ENCODE measurements around the gene HSPA12A.

The HSPA12A gene

DNA sequence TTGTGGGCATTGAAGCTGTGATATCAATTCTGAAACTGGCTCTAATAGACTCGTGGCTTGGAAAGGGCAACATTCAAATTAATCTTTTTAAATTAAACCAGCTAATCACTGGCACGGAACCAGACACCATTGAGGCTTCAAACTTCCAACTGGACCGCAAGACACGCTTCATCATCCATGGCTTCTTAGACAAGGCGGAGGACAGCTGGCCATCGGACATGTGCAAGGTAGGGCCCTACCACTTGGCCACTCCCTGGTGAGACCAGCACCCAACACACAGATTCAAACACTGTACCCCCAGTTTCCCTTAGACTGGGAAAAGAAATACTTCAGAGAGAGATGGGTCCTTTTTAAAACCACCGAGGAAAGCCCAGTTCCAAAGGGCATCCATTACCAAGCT lies 116.5 kb downstream of the HSPA12A start:
- DNase-seq: no peak

DNA sequence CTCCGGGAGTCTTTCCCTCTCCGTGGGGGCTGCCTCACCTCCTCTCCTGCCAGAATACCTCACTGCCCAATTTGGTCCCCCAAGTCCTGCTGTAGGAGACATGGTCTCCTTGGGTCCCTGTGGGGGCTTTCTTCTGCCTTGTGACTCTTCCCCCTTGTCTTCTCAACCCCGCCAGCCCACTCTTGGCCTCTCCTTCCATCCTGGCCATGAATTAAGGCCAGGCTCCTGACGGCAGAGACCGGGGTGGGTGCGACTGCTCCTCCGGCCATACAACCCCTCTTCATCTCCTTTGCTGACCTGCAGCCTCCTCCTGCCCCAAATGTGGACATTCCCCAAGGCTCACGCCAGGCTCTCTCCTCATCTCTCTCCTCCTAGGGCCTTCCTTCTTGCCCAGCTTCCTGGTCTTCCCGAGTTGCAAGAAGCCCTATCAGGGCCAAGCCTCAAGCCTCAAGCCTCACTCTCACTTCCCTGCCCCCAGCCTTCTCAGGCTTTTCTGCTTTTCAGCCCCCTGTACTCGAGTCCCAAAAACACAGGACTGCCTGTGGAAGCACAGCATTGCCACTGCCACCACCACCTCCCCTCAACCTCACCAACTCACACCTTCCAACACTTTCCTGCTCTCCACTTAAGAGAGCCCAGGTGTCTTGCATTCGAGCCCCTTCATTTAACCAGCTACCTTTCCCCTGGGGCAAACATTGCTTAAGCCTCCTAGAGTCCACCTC lies 120.3 kb downstream of the HSPA12A start:
- DNase-seq: no peak

DNA sequence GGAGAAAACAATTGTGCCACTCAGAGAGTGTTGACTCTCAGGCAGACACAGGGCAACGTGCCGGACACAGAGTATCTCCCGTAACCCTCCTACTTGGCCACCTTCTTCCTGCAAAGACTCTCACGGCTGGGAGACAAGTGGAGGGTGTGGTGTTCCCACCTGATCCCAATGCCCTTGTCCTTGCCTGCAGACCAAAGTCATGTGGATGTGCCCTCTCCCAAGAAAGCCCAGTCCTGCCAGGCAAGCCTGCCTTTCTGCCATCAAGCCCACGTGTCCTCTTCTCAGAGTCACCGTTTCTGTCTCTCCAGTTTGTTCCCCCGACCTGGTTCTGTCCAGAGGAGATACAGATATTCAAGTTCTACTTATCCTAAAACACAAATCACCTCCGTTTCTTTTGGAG lies 120.9 kb downstream of the HSPA12A start:
- DNase-seq: no peak
